Mucosa of descending colon (tissue), 3 donors: ENCODE data around the gene LIN28A. TPM values are rescaled to one million over a fixed set of nuclear protein-coding genes. Genes with fewer than 3 reads are reported as not detected.
A peak's percentile ranks its signal among the peaks of the same experiment; 100 is the strongest.

ENCODE experiments used
- ATAC-seq: fragments of 200-7000 bp; cut with Tn5 transposase; one replicate; pipeline ENCODE4 v1.9.1; 2020; ENCODE audit warnings: mild to moderate bottlenecking, moderate library complexity
- DNase-seq, 3 donors: peaks; one replicate each; pipeline ENCODE4 v3.0.0-alpha.2; 2020
- H3K36me3 ChIP-seq: fragments of 200-600 bp; one replicate; pipeline ENCODE4 v1.8.0; 2021; ENCODE audit warnings: low read depth, mild to moderate bottlenecking
- H3K4me1 ChIP-seq: fragments of 200-600 bp; one replicate; pipeline ENCODE4 v1.8.0; 2021; ENCODE audit warnings: low read depth, mild to moderate bottlenecking
- H3K4me3 ChIP-seq: fragments of 200-600 bp; one replicate; pipeline ENCODE4 v1.8.0; 2021; ENCODE audit warnings: mild to moderate bottlenecking
- H3K9me3 ChIP-seq: fragments of 200-600 bp; one replicate; pipeline ENCODE4 v1.8.0; 2021; ENCODE audit warnings: mild to moderate bottlenecking
- intact Hi-C, 2 donors: fragments of 100-400 bp; cut with DNase I in 1 of 2; cut with micrococcal nuclease in 1 of 2; formaldehyde crosslinking; loops; one replicate each; pipeline versions ENCODE4 v1.11.0 to v1.11.1; 2022; cut with DNase I, micrococcal nuclease
- total RNA-seq, 3 donors: library from RNA; stranded (reverse); fragmentation: NEBNext Ultra II Directional in 2 of 3; extraction: Animal tissue kit (Norgen Biotek cat#: 25700) in 2 of 3; gene quantifications; one replicate each; pipeline versions ENCODE4 v1.2.1 to v1.2.4, GENCODE V29; 2021 to 2023
- TF ChIP-seq, protein P1 (sequence below): fragments of 200-600 bp; IDR thresholded peaks from one replicate; pipeline ENCODE4 v1.8.0; 2022; ENCODE audit warnings: antibody characterized with exemption, mild to moderate bottlenecking
- donor health status: DM: no; HTN: no; CAD: no; lungs with moderate emphysema.
- donor health status: DM: no; HTN: no; CAD: no.
- donor health status: DM: no; HTN: yes; CAD: no.

The LIN28A gene
- total RNA-seq, 3 donors from 2014 or later = not detected

DNA sequence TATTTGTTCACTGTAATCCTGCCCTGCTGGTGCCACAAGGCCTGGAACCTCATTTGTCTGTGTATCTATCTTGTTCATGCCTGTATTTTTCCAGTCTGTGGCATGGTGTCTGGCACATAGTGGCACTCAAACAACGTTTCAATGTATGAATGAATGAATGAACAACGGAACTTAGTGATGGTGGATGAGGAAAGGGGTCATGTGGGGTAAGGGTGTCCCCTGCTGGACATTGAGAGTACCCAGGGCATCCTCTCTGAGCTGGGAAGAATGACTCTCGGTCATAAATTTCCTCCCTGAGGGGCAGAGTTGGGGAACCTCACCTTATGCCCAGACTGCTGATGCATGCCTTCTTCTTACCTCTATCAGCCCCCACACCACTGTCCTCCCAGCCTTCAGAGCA is 19.2 kb upstream of the LIN28A start:
- peak; percentile 49 for ATAC-seq
- Histone ChIP-seq H3K4me3 (no peak overlapping the region), H3K9me3 (no peaks in the 10 kb centered on the region), H3K36me3 (no peaks in the 10 kb centered on the region), H3K4me1 (no peaks in the 10 kb centered on the region)
- peak in 1 of 3 donors; percentile 10 for DNase-seq
- intact Hi-C loops = no loop called here
- TF ChIP-seq, protein P1, sequence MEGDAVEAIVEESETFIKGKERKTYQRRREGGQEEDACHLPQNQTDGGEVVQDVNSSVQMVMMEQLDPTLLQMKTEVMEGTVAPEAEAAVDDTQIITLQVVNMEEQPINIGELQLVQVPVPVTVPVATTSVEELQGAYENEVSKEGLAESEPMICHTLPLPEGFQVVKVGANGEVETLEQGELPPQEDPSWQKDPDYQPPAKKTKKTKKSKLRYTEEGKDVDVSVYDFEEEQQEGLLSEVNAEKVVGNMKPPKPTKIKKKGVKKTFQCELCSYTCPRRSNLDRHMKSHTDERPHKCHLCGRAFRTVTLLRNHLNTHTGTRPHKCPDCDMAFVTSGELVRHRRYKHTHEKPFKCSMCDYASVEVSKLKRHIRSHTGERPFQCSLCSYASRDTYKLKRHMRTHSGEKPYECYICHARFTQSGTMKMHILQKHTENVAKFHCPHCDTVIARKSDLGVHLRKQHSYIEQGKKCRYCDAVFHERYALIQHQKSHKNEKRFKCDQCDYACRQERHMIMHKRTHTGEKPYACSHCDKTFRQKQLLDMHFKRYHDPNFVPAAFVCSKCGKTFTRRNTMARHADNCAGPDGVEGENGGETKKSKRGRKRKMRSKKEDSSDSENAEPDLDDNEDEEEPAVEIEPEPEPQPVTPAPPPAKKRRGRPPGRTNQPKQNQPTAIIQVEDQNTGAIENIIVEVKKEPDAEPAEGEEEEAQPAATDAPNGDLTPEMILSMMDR = no peak

DNA sequence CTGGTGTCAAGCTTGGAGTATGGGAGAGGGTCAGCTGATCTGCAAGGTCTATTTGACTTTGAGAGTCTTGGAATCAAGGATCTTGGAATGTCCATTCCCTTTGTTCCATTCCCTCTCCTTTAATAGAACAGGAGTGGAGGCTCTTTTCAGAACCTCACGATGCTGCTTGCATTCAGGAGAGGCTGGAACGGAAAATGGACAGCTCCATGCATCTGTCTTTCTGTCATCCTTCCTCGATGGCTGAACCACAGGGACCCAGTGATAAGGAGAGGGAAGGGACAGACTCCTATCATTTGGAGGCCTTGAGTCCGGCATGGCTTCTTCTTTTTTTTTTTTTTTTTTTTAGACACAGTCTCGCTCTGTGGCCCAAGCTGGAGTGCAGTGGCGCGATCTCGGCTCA is 14.9 kb upstream of the LIN28A start:
- no peak for DNase-seq

DNA sequence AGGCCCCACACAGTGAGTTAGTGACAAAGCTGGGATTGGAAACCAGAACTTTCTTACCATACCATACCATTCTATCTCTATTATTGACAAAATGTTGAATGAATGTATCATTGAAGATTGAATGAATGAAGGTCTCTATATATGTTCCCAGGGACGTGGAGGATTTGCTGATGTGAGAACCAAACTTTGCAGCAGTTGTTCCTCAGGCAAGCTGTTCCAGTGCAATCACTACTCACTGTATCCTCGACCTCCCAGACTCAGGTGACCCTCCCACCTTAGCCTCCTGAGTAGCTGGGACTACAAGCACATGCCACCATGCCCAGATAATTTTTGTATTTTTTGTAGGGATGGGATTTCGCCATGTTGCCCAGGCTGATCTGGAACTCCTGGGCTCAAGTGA is 11.6 kb upstream of the LIN28A start:
- no peaks in the 10 kb centered on the region for H3K9me3 ChIP-seq
- no peak overlapping the region for H3K4me3 ChIP-seq
- H3K36me3 ChIP-seq = no peaks in the 10 kb centered on the region
- ATAC-seq (no peak), DNase-seq (no peak)
- intact Hi-C loops = no loop called here
- TF ChIP-seq, protein P1 = no peak
- no peaks in the 10 kb centered on the region for H3K4me1 ChIP-seq

More for the DNA sequence above, 14.9 kb upstream of the LIN28A start:
- ATAC-seq = no peak
- intact Hi-C loops = no loop called here
- TF ChIP-seq, protein P1 = no peak
- H3K4me1 ChIP-seq = no peaks in the 10 kb centered on the region
- H3K4me3 ChIP-seq = no peak overlapping the region
- no peaks in the 10 kb centered on the region for H3K9me3 ChIP-seq
- H3K36me3 ChIP-seq = no peaks in the 10 kb centered on the region

DNA sequence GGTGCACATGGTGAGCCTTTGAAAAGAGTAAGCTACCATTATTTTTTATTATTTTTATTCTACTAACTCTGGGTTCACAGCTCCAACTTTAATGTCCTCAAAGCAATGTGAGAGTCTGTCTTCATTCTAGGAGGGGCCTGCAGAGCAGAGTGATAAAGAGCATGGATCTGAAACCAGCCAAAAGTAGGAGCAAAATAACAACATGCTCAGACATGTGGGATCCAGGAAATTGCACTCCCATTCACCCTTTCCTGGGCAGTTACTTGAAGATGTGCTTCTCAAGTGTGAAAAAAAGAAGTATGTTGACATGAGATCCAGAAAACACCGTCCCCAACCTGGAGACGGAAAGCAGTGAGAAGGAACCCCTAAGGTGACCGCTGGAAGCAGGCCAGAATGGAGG is 8.7 kb upstream of the LIN28A start:
- no peaks in the 10 kb centered on the region for H3K9me3 ChIP-seq
- DNase-seq = no peak
- H3K4me3 ChIP-seq = no peak overlapping the region
- no peaks in the 10 kb centered on the region for H3K4me1 ChIP-seq
- no peak for ATAC-seq
- no peaks in the 10 kb centered on the region for H3K36me3 ChIP-seq
- TF ChIP-seq, protein P1 = no peak
- intact Hi-C loops = no loop called here

DNA sequence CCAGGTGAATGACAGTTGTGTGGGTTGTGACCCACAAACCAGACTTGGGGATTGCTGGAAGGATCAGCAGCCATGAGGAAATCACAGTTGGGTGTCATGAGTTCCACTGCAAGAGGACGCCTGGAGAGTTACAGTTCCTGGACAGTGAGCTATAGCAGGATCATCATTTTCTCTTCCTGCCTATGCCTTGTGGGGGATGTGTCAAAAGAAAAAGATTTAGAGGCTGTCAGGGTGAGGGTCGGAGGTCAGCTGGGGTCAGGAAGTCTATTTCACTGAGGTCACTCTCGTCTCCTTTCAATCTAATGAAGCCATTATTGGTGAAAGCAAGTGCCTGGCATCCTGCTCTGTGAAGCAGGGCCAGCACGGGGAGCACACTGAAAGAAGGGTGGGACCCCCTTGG is 7.0 kb upstream of the LIN28A start:
- no peak overlapping the region for H3K4me3 ChIP-seq
- no peak for ATAC-seq
- H3K9me3 ChIP-seq = no peaks in the 10 kb centered on the region
- DNase-seq = no peak
- intact Hi-C loops = no loop called here
- H3K4me1 ChIP-seq = no peaks in the 10 kb centered on the region
- TF ChIP-seq, protein P1 = no peak
- no peaks in the 10 kb centered on the region for H3K36me3 ChIP-seq

DNA sequence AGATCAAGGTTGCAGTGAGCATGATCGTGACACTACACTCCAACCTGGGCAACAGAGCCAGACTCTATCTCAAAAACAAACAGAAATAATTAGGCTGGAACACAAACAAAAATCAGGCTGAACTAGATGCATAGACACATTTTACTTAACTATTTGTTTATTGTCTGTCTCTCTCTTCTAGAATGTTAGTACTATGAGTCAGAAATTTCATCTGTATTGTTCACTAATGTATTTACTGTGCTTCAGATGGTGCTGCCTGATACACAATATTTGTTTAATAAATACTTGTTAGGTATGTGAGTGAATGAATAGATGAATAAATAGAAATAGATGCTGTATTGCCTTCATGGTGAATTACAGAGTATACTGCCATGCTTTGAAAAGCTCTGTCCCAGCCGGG is 6.0 kb upstream of the LIN28A start:
- no peak for DNase-seq
- ATAC-seq = no peak
- H3K36me3 ChIP-seq = no peaks in the 10 kb centered on the region
- intact Hi-C loops = no loop called here
- TF ChIP-seq, protein P1 = no peak
- H3K9me3 ChIP-seq = no peaks in the 10 kb centered on the region
- no peaks in the 10 kb centered on the region for H3K4me1 ChIP-seq
- H3K4me3 ChIP-seq = no peak overlapping the region
